Measurements from ENCODE around the gene KIAA0319L.

- TF ChIP-seq, protein P1, sequence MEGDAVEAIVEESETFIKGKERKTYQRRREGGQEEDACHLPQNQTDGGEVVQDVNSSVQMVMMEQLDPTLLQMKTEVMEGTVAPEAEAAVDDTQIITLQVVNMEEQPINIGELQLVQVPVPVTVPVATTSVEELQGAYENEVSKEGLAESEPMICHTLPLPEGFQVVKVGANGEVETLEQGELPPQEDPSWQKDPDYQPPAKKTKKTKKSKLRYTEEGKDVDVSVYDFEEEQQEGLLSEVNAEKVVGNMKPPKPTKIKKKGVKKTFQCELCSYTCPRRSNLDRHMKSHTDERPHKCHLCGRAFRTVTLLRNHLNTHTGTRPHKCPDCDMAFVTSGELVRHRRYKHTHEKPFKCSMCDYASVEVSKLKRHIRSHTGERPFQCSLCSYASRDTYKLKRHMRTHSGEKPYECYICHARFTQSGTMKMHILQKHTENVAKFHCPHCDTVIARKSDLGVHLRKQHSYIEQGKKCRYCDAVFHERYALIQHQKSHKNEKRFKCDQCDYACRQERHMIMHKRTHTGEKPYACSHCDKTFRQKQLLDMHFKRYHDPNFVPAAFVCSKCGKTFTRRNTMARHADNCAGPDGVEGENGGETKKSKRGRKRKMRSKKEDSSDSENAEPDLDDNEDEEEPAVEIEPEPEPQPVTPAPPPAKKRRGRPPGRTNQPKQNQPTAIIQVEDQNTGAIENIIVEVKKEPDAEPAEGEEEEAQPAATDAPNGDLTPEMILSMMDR (IDR thresholded peaks at IDR 0.05; ENCODE audit: borderline replicate concordance, extremely low read depth, low read length, poor library complexity, severe bottlenecking): no peak
- no peak for TF ChIP-seq EZH2 (IDR thresholded peaks at IDR 0.05; ENCODE audit: borderline replicate concordance, low read depth, low read length, severe bottlenecking)
These were observed 17.6 kb upstream of the KIAA0319L start for GRCh38 chr1:35574655-35575415.
